GM12878 (cell line): Measurements from ENCODE around the gene BBS12.

Source experiments
- FOXM1 ChIP-seq: IDR thresholded peaks from 2 replicates; pipeline ENCODE4 v1.6.1; 2012; ENCODE audit warnings: low read depth, mild to moderate bottlenecking, inconsistent platforms, low read length, moderate library complexity
- ZZZ3 ChIP-seq: IDR thresholded peaks from 2 replicates; pipeline ENCODE4 v1.6.1; 2011; ENCODE audit warnings: low read depth; ENCODE audit not compliant: control insufficient read depth, insufficient read length
- TF ChIP-seq, protein P1 (sequence below): IDR thresholded peaks from 2 replicates; pipeline ENCODE4 v1.6.1; 2012; ENCODE audit warnings: mild to moderate bottlenecking, low read depth, low read length
- TF ChIP-seq, protein P2 (sequence below): IDR thresholded peaks from 2 replicates; pipeline ENCODE4 v1.6.1; 2011; ENCODE audit warnings: mild to moderate bottlenecking, low read depth, low read length, moderate library complexity; ENCODE audit not compliant: insufficient replicate concordance

DNA sequence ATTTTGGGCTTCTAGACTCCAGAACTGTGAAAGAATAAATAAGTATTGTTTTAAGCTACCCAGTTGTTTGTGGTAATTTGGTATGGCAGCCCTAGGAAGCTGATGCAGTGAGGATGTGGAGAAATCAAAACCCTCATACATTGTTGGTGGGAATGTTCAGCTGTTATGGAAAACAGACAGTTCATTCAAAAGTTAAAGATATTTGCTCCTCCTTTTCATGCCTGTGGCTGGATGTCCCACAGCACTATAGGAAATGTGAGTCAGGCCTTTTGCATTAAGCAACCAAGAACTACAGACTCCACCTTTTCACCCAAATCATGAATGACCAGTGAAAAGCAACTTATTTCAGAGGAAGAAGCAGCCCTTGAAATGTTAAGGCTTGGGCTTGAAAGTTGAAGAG, 6.7 kb downstream of the BBS12 start:
- TF ChIP-seq ZZZ3 (no peak), FOXM1 (no peak)
- TF ChIP-seq, protein P1, sequence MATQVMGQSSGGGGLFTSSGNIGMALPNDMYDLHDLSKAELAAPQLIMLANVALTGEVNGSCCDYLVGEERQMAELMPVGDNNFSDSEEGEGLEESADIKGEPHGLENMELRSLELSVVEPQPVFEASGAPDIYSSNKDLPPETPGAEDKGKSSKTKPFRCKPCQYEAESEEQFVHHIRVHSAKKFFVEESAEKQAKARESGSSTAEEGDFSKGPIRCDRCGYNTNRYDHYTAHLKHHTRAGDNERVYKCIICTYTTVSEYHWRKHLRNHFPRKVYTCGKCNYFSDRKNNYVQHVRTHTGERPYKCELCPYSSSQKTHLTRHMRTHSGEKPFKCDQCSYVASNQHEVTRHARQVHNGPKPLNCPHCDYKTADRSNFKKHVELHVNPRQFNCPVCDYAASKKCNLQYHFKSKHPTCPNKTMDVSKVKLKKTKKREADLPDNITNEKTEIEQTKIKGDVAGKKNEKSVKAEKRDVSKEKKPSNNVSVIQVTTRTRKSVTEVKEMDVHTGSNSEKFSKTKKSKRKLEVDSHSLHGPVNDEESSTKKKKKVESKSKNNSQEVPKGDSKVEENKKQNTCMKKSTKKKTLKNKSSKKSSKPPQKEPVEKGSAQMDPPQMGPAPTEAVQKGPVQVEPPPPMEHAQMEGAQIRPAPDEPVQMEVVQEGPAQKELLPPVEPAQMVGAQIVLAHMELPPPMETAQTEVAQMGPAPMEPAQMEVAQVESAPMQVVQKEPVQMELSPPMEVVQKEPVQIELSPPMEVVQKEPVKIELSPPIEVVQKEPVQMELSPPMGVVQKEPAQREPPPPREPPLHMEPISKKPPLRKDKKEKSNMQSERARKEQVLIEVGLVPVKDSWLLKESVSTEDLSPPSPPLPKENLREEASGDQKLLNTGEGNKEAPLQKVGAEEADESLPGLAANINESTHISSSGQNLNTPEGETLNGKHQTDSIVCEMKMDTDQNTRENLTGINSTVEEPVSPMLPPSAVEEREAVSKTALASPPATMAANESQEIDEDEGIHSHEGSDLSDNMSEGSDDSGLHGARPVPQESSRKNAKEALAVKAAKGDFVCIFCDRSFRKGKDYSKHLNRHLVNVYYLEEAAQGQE, result no peak
- TF ChIP-seq, protein P2, sequence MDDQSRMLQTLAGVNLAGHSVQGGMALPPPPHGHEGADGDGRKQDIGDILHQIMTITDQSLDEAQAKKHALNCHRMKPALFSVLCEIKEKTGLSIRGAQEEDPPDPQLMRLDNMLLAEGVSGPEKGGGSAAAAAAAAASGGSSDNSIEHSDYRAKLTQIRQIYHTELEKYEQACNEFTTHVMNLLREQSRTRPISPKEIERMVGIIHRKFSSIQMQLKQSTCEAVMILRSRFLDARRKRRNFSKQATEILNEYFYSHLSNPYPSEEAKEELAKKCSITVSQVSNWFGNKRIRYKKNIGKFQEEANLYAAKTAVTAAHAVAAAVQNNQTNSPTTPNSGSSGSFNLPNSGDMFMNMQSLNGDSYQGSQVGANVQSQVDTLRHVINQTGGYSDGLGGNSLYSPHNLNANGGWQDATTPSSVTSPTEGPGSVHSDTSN, result no peak
